ENCODE data around the gene PPY. TPM values are rescaled to one million over a fixed set of nuclear protein-coding genes. Genes with fewer than 3 reads are reported as not detected.

PPY gene
- polyA plus RNA-seq, 3 donors: not detected

DNA sequence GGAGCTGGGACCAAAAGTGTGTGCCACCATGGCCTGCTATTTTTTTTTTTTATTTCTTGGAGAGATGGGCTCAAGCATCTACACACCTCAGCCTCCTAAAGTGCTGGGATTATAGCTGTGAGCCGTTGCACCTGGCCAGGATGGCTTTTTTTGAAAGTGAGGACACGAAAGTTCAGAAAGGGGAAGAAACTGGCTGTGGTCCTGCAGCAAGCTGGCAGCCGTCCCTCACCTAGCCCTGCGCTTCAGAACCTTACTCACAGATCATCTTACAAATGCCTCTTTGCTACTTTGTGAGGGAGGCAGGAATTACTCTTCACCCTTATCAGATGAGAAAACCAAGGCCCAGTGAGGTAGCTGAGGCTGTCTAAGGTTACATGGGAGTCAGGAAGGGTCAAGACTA is 4.5 kb upstream of the PPY start:
- Histone ChIP-seq H3K9me3 (replicated peaks in 1 of 2; ENCODE audit: control insufficient read depth in 1 of 2, insufficient read depth in 1 of 2, low read length in 2 of 2) (peaks cover 0 to 3% of the 10 kb centered on the region in 2 donors), H3K9ac (ENCODE audit: insufficient read depth, low read length, poor library complexity, severe bottlenecking) (no peak overlapping the region), H3K27ac (ENCODE audit: low read depth in 1 of 2, low read length in 2 of 2) (no peak overlapping the region), H4K20me1 (ENCODE audit: insufficient read depth, low read length) (no peaks in the 10 kb centered on the region), H3K4me2 (replicated peaks; ENCODE audit: extremely low read depth, low read length, poor library complexity, severe bottlenecking) (no peak overlapping the region), H3K4me1 (ENCODE audit: control insufficient read depth in 1 of 2, insufficient read depth in 2 of 2, low read length in 2 of 2) (peaks cover 12 to 20% of the 10 kb centered on the region in 2 donors), H2AFZ (ENCODE audit: insufficient read depth, low read depth, low read length, poor library complexity, severe bottlenecking) (no peak overlapping the region), H3K27me3 (ENCODE audit: control insufficient read depth in 2 of 2, insufficient read depth in 2 of 2, low read length in 2 of 2) (peaks cover 3 to 19% of the 10 kb centered on the region in 2 donors), H3K4me3 (replicated peaks in 1 of 3; ENCODE audit: low read depth in 2 of 3, low read length in 3 of 3) (no peak overlapping the region), H3K36me3 (replicated peaks in 1 of 2; ENCODE audit: control insufficient read depth in 1 of 2, insufficient read depth in 2 of 2, low read length in 2 of 2) (no peaks in the 10 kb centered on the region), H3K79me2 (ENCODE audit: insufficient read depth, low read length) (no peaks in the 10 kb centered on the region)
- TF ChIP-seq, protein P1, sequence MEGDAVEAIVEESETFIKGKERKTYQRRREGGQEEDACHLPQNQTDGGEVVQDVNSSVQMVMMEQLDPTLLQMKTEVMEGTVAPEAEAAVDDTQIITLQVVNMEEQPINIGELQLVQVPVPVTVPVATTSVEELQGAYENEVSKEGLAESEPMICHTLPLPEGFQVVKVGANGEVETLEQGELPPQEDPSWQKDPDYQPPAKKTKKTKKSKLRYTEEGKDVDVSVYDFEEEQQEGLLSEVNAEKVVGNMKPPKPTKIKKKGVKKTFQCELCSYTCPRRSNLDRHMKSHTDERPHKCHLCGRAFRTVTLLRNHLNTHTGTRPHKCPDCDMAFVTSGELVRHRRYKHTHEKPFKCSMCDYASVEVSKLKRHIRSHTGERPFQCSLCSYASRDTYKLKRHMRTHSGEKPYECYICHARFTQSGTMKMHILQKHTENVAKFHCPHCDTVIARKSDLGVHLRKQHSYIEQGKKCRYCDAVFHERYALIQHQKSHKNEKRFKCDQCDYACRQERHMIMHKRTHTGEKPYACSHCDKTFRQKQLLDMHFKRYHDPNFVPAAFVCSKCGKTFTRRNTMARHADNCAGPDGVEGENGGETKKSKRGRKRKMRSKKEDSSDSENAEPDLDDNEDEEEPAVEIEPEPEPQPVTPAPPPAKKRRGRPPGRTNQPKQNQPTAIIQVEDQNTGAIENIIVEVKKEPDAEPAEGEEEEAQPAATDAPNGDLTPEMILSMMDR (IDR thresholded peaks at IDR 0.05): no peak
- Mint-ChIP-seq H3K36me3 (no peaks in the 10 kb centered on the region), H3K27me3 (ENCODE audit: low read depth in 3 of 3) (peaks cover 20 to 23% (median 20%) of the 10 kb centered on the region in 3 donors), H3K9me3 (peaks cover 0 to 3% (median 0%) of the 10 kb centered on the region in 7 donors), H3K4me3 (no peak overlapping the region), H3K27ac (no peak overlapping the region), H3K4me1 (peaks cover 25% of the 10 kb centered on the region)
- intact Hi-C loops (cut with micrococcal nuclease): no loop called here
- no CpG with 5 or more reads among the region's 4 CpGs for WGBS (ENCODE audit: insufficient coverage)
- no peak for DNase-seq

DNA sequence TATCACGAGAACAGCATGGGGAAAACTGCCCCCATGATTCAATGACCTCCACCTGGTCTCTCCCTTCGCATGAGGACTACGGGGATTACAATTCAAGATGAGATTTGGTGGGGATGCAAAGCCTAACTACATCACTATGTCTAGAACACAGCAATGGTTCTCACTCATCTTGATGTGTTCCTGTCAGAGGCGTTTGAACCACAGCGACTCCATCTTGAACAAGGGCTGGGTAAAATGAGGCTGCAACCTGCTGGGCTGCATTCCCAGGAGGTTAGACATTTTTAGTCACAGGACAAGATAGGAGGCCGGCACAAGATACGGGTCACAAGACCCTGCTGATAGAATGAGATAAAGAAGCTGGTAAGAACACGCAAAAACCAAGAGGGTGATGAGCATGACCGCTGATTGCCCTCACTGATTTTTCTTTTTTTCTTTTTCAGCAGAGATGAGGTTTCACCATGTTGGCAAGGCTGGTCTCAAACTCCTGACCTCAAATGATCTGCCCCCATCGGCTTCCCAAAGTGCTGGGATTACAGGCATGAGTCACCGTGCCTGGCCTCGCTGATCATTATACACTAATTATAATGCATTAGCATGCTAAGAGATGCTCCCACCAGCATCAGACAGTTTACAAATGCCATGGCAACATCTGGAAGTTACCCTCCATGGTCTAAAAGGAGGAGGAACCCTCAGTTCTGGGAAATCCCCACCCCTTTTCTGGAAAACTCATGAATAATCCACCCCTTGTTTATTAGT is 3.0 kb upstream of the PPY start:
- Histone ChIP-seq H3K4me1 (ENCODE audit: control insufficient read depth in 1 of 2, insufficient read depth in 2 of 2, low read length in 2 of 2) (peaks cover 12 to 20% of the 10 kb centered on the region in 2 donors), H3K79me2 (ENCODE audit: insufficient read depth, low read length) (no peaks in the 10 kb centered on the region), H3K9me3 (replicated peaks in 1 of 2; ENCODE audit: control insufficient read depth in 1 of 2, insufficient read depth in 1 of 2, low read length in 2 of 2) (no peaks in the 10 kb centered on the region), H3K4me2 (replicated peaks; ENCODE audit: extremely low read depth, low read length, poor library complexity, severe bottlenecking) (no peak overlapping the region), H2AFZ (ENCODE audit: insufficient read depth, low read depth, low read length, poor library complexity, severe bottlenecking) (no peak overlapping the region), H3K9ac (ENCODE audit: insufficient read depth, low read length, poor library complexity, severe bottlenecking) (no peak overlapping the region), H4K20me1 (ENCODE audit: insufficient read depth, low read length) (no peaks in the 10 kb centered on the region), H3K36me3 (replicated peaks in 1 of 2; ENCODE audit: control insufficient read depth in 1 of 2, insufficient read depth in 2 of 2, low read length in 2 of 2) (no peaks in the 10 kb centered on the region), H3K27ac (ENCODE audit: low read depth in 1 of 2, low read length in 2 of 2) (no peak overlapping the region), H3K27me3 (ENCODE audit: control insufficient read depth in 2 of 2, insufficient read depth in 2 of 2, low read length in 2 of 2) (peaks cover 0 to 5% of the 10 kb centered on the region in 2 donors), H3K4me3 (replicated peaks in 1 of 3; ENCODE audit: low read depth in 2 of 3, low read length in 3 of 3) (no peak overlapping the region)
- no peak for DNase-seq
- Mint-ChIP-seq H3K4me1 (peaks cover 25% of the 10 kb centered on the region), H3K4me3 (no peak overlapping the region), H3K27ac (peak overlapping the region in 1 of 7 donors; percentile 4), H3K9me3 (no peaks in the 10 kb centered on the region), H3K27me3 (ENCODE audit: low read depth in 3 of 3) (peaks cover 7 to 14% (median 10%) of the 10 kb centered on the region in 3 donors), H3K36me3 (no peaks in the 10 kb centered on the region)
- WGBS (ENCODE audit: insufficient coverage): 95% methylated on average over 5 of the region's 12 CpGs
- TF ChIP-seq, protein P1 (IDR thresholded peaks at IDR 0.05): no peak
- intact Hi-C loops (cut with micrococcal nuclease): loop anchor here in 1 of 2 donors (2.0 kb wide), 2 partner anchors 50 to 96 kb away; no protein-coding TSS in a partner anchor
